ENCODE measurements around the gene IRGQ.

IRGQ gene

DNA sequence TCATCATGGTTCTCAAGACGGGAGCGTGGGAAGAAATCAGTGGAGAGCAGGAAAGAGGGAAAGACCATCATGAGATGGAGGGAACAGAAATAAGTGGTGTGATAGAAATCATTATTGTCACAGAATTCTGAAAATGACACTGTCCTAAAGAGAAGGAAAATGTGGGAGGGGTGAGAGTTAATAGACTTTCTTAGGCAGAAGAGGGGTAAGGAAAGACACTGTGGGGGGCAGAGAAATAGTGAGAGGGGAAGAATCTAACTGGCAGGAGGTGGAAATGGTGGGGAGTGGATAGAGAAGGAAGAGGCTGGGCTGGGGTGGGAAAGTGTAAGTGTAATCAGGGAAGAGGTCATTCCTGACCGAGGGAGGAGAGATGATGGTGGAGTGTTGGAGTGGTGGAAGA lies 17.1 kb downstream of the IRGQ start:
- Histone ChIP-seq H2BK5ac (ENCODE audit: low read depth, low read length, poor library complexity) (no peak overlapping the region), H2BK12ac (ENCODE audit: low read length) (no peak overlapping the region), H3K23ac (ENCODE audit: low read length) (no peak overlapping the region), H3K4me2 (ENCODE audit: low read length) (no peak overlapping the region), H3K27ac (ENCODE audit: low read depth, low read length) (no peak overlapping the region), H3K4ac (ENCODE audit: low read depth, low read length) (no peak overlapping the region), H4K91ac (ENCODE audit: low read depth, low read length) (no peak overlapping the region), H2BK120ac (ENCODE audit: insufficient read depth, low read length, poor library complexity) (no peak overlapping the region), H3K79me1 (ENCODE audit: low read length) (peaks cover 6% of the 10 kb centered on the region), H3K4me3 (ENCODE audit: low read depth, low read length) (no peak overlapping the region), H3K4me1 (ENCODE audit: control insufficient read depth in 1 of 2, insufficient read depth in 2 of 2, low read length in 2 of 2) (peaks cover 3 to 13% of the 10 kb centered on the region in 2 experiments), H3K36me3 (ENCODE audit: control insufficient read depth in 1 of 2, insufficient read depth in 2 of 2, low read length in 2 of 2) (no peaks in the 10 kb centered on the region), H3K27me3 (ENCODE audit: insufficient read depth, low read length) (no peaks in the 10 kb centered on the region), H3K18ac (ENCODE audit: low read length) (no peak overlapping the region), H3K79me2 (ENCODE audit: control insufficient read depth, insufficient read depth, low read length, poor library complexity) (peaks cover 4% of the 10 kb centered on the region), H2AFZ (ENCODE audit: insufficient read depth, low read length, poor library complexity) (no peak overlapping the region), H2AK5ac (ENCODE audit: low read length) (no peak overlapping the region), H3K9me3 (ENCODE audit: insufficient read depth, low read depth, low read length) (peaks cover 1% of the 10 kb centered on the region), H4K8ac (ENCODE audit: low read depth, low read length) (no peak overlapping the region), H3K14ac (ENCODE audit: low read length) (no peak overlapping the region), H3K9ac (ENCODE audit: low read length) (no peak overlapping the region), H4K12ac (ENCODE audit: low read depth, low read length) (no peak overlapping the region)
- WGBS (ENCODE audit: extremely low coverage, insufficient coverage, insufficient read length): 86% methylated on average over 1 of the region's 3 CpGs
- no peak for DNase-seq

DNA sequence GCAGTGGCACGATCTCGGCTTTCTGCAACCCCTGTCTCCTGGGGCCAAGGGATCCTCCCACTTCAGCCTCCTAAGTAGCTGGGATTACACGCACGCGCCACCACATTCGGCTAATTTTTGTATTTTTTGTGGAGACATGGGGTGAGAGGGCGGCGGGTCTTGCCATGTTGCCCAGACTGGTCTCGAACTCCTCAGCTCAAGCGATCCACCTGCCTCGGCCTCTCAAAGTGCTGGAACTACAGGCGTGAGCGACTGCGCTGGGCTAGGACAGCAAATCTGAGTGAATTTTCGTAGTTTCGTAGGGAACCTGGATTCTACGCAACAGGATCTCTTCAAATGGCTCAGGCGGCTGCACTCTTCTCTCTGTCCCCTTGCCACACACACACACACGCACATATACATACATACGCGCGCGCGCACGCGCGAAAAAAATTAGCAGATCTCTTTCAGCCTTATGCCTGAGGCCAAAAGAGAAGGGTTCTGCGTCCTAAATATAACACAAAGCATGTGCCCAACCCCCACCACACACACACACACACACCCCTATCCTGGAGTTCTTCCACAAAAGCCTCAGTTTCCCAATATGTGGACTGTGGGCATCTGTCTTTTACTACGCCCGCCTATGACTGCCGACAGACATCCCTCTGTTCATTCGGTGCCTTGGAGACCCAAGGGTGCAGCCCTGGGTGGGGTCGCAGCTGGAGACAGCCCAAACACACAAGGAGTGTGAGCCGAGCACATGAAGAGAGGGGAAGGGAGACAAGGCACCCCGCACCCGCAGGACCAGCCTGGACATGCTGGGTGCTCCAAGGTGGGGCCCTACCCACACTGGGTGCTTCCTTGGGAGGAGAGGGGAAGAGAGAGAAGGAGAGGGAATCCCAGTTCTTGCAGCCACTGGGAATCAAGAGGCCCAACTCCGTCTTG lies 19.7 kb downstream of the IRGQ start:
- WGBS (ENCODE audit: extremely low coverage, insufficient coverage, insufficient read length): no CpG with 5 or more reads among the region's 37 CpGs
- H3K23ac ChIP-seq (ENCODE audit: low read length): no peak overlapping the region
- no peak overlapping the region for H3K9ac ChIP-seq (ENCODE audit: low read length)
- peak; percentile 23 to 60 for DNase-seq
- H3K4me1 ChIP-seq (ENCODE audit: control insufficient read depth in 1 of 2, insufficient read depth in 2 of 2, low read length in 2 of 2): peaks cover 3 to 13% of the 10 kb centered on the region in 2 experiments
- H3K18ac ChIP-seq (ENCODE audit: low read length): no peak overlapping the region
- peak overlapping the region; percentile 87 for H4K8ac ChIP-seq (ENCODE audit: low read depth, low read length)
- peak overlapping the region; percentile 64 for H3K4me2 ChIP-seq (ENCODE audit: low read length)
- H2BK120ac ChIP-seq (ENCODE audit: insufficient read depth, low read length, poor library complexity): no peak overlapping the region
- H3K27ac ChIP-seq (ENCODE audit: low read depth, low read length): no peak overlapping the region
- H2AFZ ChIP-seq (ENCODE audit: insufficient read depth, low read length, poor library complexity): peak overlapping the region; percentile 73
- H3K79me1 ChIP-seq (ENCODE audit: low read length): peaks cover 6% of the 10 kb centered on the region
- peak overlapping the region; percentile 63 for H3K4me3 ChIP-seq (ENCODE audit: low read depth, low read length)
- H2BK12ac ChIP-seq (ENCODE audit: low read length): no peak overlapping the region
- peak overlapping the region; percentile 7 for H2AK5ac ChIP-seq (ENCODE audit: low read length)
- H3K14ac ChIP-seq (ENCODE audit: low read length): no peak overlapping the region
- H3K27me3 ChIP-seq (ENCODE audit: insufficient read depth, low read length): no peaks in the 10 kb centered on the region
- H2BK5ac ChIP-seq (ENCODE audit: low read depth, low read length, poor library complexity): peak overlapping the region; percentile 3
- H4K12ac ChIP-seq (ENCODE audit: low read depth, low read length): peak overlapping the region; percentile 54
- H3K79me2 ChIP-seq (ENCODE audit: control insufficient read depth, insufficient read depth, low read length, poor library complexity): peaks cover 4% of the 10 kb centered on the region
- peak overlapping the region; percentile 23 for H3K4ac ChIP-seq (ENCODE audit: low read depth, low read length)
- no peaks in the 10 kb centered on the region for H3K9me3 ChIP-seq (ENCODE audit: insufficient read depth, low read depth, low read length)
- peak overlapping the region; percentile 41 for H4K91ac ChIP-seq (ENCODE audit: low read depth, low read length)
- peaks cover 2 to 9% of the 10 kb centered on the region in 2 experiments for H3K36me3 ChIP-seq (ENCODE audit: control insufficient read depth in 1 of 2, insufficient read depth in 2 of 2, low read length in 2 of 2)

DNA sequence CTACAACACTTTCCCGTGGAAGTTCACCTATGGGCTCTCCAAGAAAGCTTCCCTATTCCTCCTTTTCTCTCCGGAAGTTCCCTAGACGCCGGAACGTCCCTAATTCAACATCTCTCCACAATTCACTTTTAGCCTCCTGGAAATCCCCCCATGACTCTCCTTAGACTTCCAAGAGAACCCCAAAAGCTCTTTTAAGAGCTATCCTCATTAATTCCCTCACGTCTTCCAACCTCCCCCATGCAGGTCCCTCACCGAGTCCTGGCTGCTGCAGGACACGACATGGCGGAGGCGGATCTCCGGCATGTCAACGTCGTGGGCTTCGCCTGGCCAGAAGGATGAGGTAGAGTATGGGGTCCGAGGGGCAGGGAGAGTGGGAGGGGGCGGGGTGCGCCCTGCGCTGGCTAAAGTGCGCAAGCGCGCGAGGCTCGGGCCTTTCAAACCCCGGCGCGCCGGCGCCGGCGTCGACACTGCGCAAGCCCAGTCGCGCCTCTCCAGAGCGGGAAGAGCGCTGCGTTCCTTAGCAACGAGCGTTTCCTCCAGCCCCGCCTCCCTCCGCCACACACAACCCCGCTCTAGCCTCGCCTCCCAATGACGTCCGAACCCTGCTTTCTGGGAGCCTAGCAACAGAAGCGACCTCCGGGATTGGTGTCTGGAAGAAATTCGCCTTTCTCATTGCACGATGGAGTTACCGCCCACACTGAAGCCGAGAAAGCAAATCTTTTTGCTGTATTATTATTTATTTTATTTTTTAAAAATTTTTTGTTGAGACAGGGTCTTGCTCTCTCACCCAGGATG lies 20.6 kb downstream of the IRGQ start, which contains the start of the genes PINLYP and XRCC1:
PINLYP (plus strand) TSS at position 646 of the 795 bp plus-strand sequence. CDS start 1,391 bp downstream, outside the sequence.
XRCC1 (minus strand) TSS at position 372 of the 795 bp plus-strand sequence; CDS start at position 303, 69 bp downstream.
- peak within 1 kb of the TSS; percentile 66 for H4K12ac ChIP-seq (ENCODE audit: low read depth, low read length)
- peak within 1 kb of the TSS; percentile 5 for H2BK120ac ChIP-seq (ENCODE audit: insufficient read depth, low read length, poor library complexity)
- H3K27me3 ChIP-seq (ENCODE audit: insufficient read depth, low read length): no peaks in the 10 kb centered on the region
- H2BK12ac ChIP-seq (ENCODE audit: low read length): no peak within 1 kb of the TSS
- peak within 1 kb of the TSS; percentile 36 for H3K14ac ChIP-seq (ENCODE audit: low read length)
- H3K9me3 ChIP-seq (ENCODE audit: insufficient read depth, low read depth, low read length): no peaks in the 10 kb centered on the region
- H3K18ac ChIP-seq (ENCODE audit: low read length): peak within 1 kb of the TSS; percentile 52
- H3K4me1 ChIP-seq (ENCODE audit: control insufficient read depth in 1 of 2, insufficient read depth in 2 of 2, low read length in 2 of 2): peaks cover 3 to 10% of the 10 kb centered on the region in 2 experiments
- H3K4me2 ChIP-seq (ENCODE audit: low read length): peak within 1 kb of the TSS; percentile 87
- peak within 1 kb of the TSS; percentile 7 for H2AK5ac ChIP-seq (ENCODE audit: low read length)
- peak within 1 kb of the TSS; percentile 54 for H4K91ac ChIP-seq (ENCODE audit: low read depth, low read length)
- peak; percentile 99 for DNase-seq
- H3K4ac ChIP-seq (ENCODE audit: low read depth, low read length): peak within 1 kb of the TSS; percentile 54
- H3K36me3 ChIP-seq (ENCODE audit: control insufficient read depth in 1 of 2, insufficient read depth in 2 of 2, low read length in 2 of 2): peaks cover 2 to 9% of the 10 kb centered on the region in 2 experiments
- H2AFZ ChIP-seq (ENCODE audit: insufficient read depth, low read length, poor library complexity): peak within 1 kb of the TSS; percentile 73
- peak within 1 kb of the TSS; percentile 96 for H3K9ac ChIP-seq (ENCODE audit: low read length)
- no peak within 1 kb of the TSS for H3K23ac ChIP-seq (ENCODE audit: low read length)
- H3K79me1 ChIP-seq (ENCODE audit: low read length): peaks cover 6% of the 10 kb centered on the region
- no CpG with 5 or more reads among the region's 51 CpGs for WGBS (ENCODE audit: extremely low coverage, insufficient coverage, insufficient read length)
- peak within 1 kb of the TSS; percentile 10 for H2BK5ac ChIP-seq (ENCODE audit: low read depth, low read length, poor library complexity)
- H3K4me3 ChIP-seq (ENCODE audit: low read depth, low read length): peak within 1 kb of the TSS; percentile 98
- peak within 1 kb of the TSS; percentile 87 for H4K8ac ChIP-seq (ENCODE audit: low read depth, low read length)
- peaks cover 4% of the 10 kb centered on the region for H3K79me2 ChIP-seq (ENCODE audit: control insufficient read depth, insufficient read depth, low read length, poor library complexity)
- no peak within 1 kb of the TSS for H3K27ac ChIP-seq (ENCODE audit: low read depth, low read length)
